HepG2 (cell line): ENCODE results near the gene TMEM33. TPM values are rescaled to one million over a fixed set of nuclear protein-coding genes. Genes with fewer than 3 reads are reported as not detected.

Experiments used
- CCDC6 ChIP-seq: sonication (generic); formaldehyde crosslinking; IDR thresholded peaks from 2 replicates; pipeline ENCODE4 v1.8.1; 2022; ENCODE audit warnings: mild to moderate bottlenecking, missing genetic modification reagents, moderate library complexity
- ESRRA ChIP-seq: sonication (generic); formaldehyde crosslinking; IDR thresholded peaks from 2 replicates; pipeline ENCODE4 v1.5.1; 2020; ENCODE audit warnings: mild to moderate bottlenecking, low read depth, missing genetic modification reagents
- FIP1L1 ChIP-seq: fragments of 200-400 bp; formaldehyde crosslinking; IDR thresholded peaks from 2 replicates; pipeline ENCODE4 v1.6.1; 2018; ENCODE audit warnings: low read depth, mild to moderate bottlenecking, low read length, moderate library complexity, borderline replicate concordance; ENCODE audit not compliant: insufficient read depth
- KDM3A ChIP-seq: IDR thresholded peaks from 2 replicates; pipeline ENCODE4 v1.6.1; 2018; ENCODE audit warnings: low read depth, missing compliant biosample characterization
- NPAS2 ChIP-seq: sonication (generic); formaldehyde crosslinking; IDR thresholded peaks from 2 replicates; pipeline ENCODE4 v1.8.0; 2022; ENCODE audit warnings: mild to moderate bottlenecking, missing genetic modification reagents, borderline replicate concordance
- PCBP1 ChIP-seq: fragments of 200-400 bp; formaldehyde crosslinking; IDR thresholded peaks from 2 replicates; pipeline ENCODE4 v1.6.1; 2017; ENCODE audit warnings: mild to moderate bottlenecking, low read depth, low read length, borderline replicate concordance
- SALL1 ChIP-seq: sonication (generic); formaldehyde crosslinking; IDR thresholded peaks from 2 replicates; pipeline ENCODE4 v1.8.0; 2022; ENCODE audit warnings: mild to moderate bottlenecking, missing genetic modification reagents
- SMAD9 ChIP-seq: sonication (generic); formaldehyde crosslinking; IDR thresholded peaks from 2 replicates; pipeline ENCODE4 v1.5.1; 2020; ENCODE audit warnings: mild to moderate bottlenecking, missing genetic modification reagents
- ZBTB39 ChIP-seq: sonication (generic); formaldehyde crosslinking; IDR thresholded peaks from 2 replicates; pipeline ENCODE4 v1.5.0; 2020; ENCODE audit warnings: missing genetic modification reagents
- ZFP91 ChIP-seq: sonication (generic); formaldehyde crosslinking; IDR thresholded peaks from 2 replicates; pipeline ENCODE4 v1.9.0; 2022; ENCODE audit warnings: missing genetic modification reagents, mild to moderate bottlenecking, borderline replicate concordance
- ZNF205 ChIP-seq: IDR thresholded peaks from 2 replicates; pipeline ENCODE4 v1.6.1; 2018; ENCODE audit warnings: missing biosample characterization, missing genetic modification reagents
- ZNF33A ChIP-seq: sonication (generic); formaldehyde crosslinking; IDR thresholded peaks from 2 replicates; pipeline ENCODE4 v1.5.1; 2020; ENCODE audit warnings: missing genetic modification reagents, mild to moderate bottlenecking, moderate library complexity, borderline replicate concordance
- ZNF33B ChIP-seq: sonication (generic); formaldehyde crosslinking; IDR thresholded peaks from 2 replicates; pipeline ENCODE4 v1.5.1; 2020; ENCODE audit warnings: mild to moderate bottlenecking, missing genetic modification reagents
- ZNF556 ChIP-seq: sonication (generic); formaldehyde crosslinking; IDR thresholded peaks from 2 replicates; pipeline ENCODE4 v1.4.0; 2020; ENCODE audit warnings: mild to moderate bottlenecking, missing genetic modification reagents, borderline replicate concordance
- ZNF558 ChIP-seq: sonication (generic); formaldehyde crosslinking; IDR thresholded peaks from 2 replicates; pipeline ENCODE4 v1.9.0; 2022; ENCODE audit warnings: mild to moderate bottlenecking, missing genetic modification reagents, borderline replicate concordance
- ZNF563 ChIP-seq: sonication (generic); formaldehyde crosslinking; IDR thresholded peaks from 2 replicates; pipeline ENCODE4 v1.8.0; 2022; ENCODE audit warnings: mild to moderate bottlenecking, moderate library complexity, missing genetic modification reagents
- ZNF577 ChIP-seq: sonication (generic); formaldehyde crosslinking; IDR thresholded peaks from 2 replicates; pipeline ENCODE4 v1.4.0; 2020; ENCODE audit warnings: mild to moderate bottlenecking, low read depth, missing genetic modification reagents, borderline replicate concordance
- ZNF609 ChIP-seq: sonication (generic); formaldehyde crosslinking; IDR thresholded peaks from 2 replicates; pipeline ENCODE4 v1.4.0; 2020; ENCODE audit warnings: mild to moderate bottlenecking, missing genetic modification reagents, borderline replicate concordance
- ZNF784 ChIP-seq: sonication (generic); formaldehyde crosslinking; IDR thresholded peaks from 2 replicates; pipeline ENCODE4 v1.5.1; 2020; ENCODE audit warnings: missing genetic modification reagents, mild to moderate bottlenecking, borderline replicate concordance
- polyA plus RNA-seq, 8 experiments: library from polyadenylated mRNA; depleted of rRNA in 3 of 8; stranded (reverse) in 7 of 8; unstranded in 1 of 8; fragments of >200 nt; fragmentation: Illumina TruSeq in 4 of 8; extraction: Trizol in 4 of 8; gene quantifications; 2 replicates each; pipeline versions ENCODE4 v1.2.1 to v1.2.3, GENCODE V29; 2011 to 2016; ENCODE audit warnings: low read depth in 4 of 8, missing spikeins in 1 of 8, mixed read lengths in 1 of 8; ENCODE audit not compliant: insufficient read depth in 1 of 8
- total RNA-seq, 5 experiments: library from RNA; depleted of rRNA; stranded (reverse); fragments of >200 nt; fragmentation: Illumina TruSeq; extraction: Trizol; gene quantifications; 2 replicates each; pipeline ENCODE4 v1.2.3, GENCODE V29; 2016; ENCODE audit warnings: low read depth in 1 of 5

The TMEM33 gene
- total and polyA plus RNA-seq, 2 of the 13 experiments (the other 11 are each of a cell fraction or from before 2014, with no cell fraction given) = 36.1 to 66.6 TPM

GRCh38 chr4:41934901-41935651 is at the start of gene TMEM33 (continued):
- TF ChIP-seq ZNF609 (CRISPR knock-in tag) (peak; percentile 51; the same call in 1 of the 2 replicates), ZNF563 (CRISPR knock-in tag) (no peak), KDM3A (peak; percentile 24; the same call in 1 of the 2 replicates), NPAS2 (CRISPR knock-in tag) (no peak), PCBP1 (peak; percentile 87; the same call in 1 of the 2 replicates), ZNF205 (no peak), ZNF33B (CRISPR knock-in tag) (0 out of 2 replicates have a peak, but pooled peaks have one; percentile 39), ZNF577 (CRISPR knock-in tag) (no peak), ESRRA (no peak), FIP1L1 (no peak), ZBTB39 (CRISPR knock-in tag) (no peak), ZNF33A (no peak), ZNF558 (CRISPR knock-in tag) (0 out of 2 replicates have a peak, but pooled peaks have one; percentile 18), ZNF784 (CRISPR knock-in tag) (no peak; the same call in 1 of the 2 replicates), ZFP91 (CRISPR knock-in tag) (peak; percentile 68; the same call in 1 of the 2 replicates), SALL1 (CRISPR knock-in tag) (peak; percentile 64), CCDC6 (CRISPR knock-in tag) (0 out of 2 replicates have a peak, but pooled peaks have one; percentile 41), ZNF556 (CRISPR knock-in tag) (no peak), SMAD9 (CRISPR knock-in tag) (no peak)
